ENCODE data around the gene RACK1. TPM values are rescaled to one million over a fixed set of nuclear protein-coding genes. Genes with fewer than 3 reads are reported as not detected.

RACK1 gene
- total RNA-seq, 1 experiment from 2014 or later = 2,552 TPM

DNA sequence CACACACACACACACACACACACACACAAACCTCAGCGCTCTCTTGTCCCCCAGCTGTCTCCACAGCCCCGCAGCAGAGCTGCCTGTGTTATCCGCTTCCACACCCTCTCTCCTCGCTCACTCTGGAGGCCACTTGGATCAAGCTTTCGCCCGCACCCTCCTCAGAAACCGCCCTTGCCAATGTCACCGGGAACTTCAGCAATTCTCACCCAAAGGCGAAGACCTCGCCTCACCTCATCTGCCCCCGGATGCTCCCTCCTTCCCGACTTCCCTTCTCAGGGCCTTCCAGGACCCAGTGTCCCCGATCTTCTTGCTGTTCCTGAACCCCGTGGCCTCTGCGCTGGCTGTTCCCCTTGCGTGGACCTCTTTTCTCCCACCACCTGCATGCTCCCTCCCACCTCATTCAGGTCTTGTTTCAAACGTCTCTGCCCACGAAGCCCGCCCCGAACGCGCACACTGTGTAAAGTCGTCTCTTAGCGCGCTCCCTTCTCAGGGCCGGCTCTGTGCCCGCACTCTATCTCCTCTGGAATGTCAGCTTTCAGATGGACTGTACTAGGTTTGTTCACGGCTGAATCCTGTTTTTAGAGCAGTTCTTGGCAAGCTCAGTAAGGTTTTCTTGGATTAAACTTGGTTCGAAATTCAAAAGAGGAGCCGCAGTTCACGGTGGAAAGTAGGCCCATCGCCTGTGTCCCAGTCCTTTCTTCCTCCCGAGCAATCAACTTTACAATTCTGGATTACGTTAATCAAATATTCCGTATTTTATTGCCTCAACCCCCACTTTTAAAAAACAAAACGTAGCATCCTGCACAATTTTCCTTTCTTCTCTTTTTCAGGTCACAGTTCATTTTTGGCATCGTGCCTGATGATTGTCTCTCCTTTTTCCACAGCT lies 37.7 kb downstream of the RACK1 start:
- no CpG with 5 or more reads among the region's 37 CpGs for WGBS (ENCODE audit: extremely low coverage, insufficient read length, low lambda C conversion rate)
- Mint-ChIP-seq H3K36me3 (ENCODE audit: insufficient read depth in 1 of 3, low read depth in 3 of 3) (peaks cover 0 to 8% (median 0%) of the 10 kb centered on the region in 3 experiments; a peak in 2 of 7 replicates), H3K4me3 (peak overlapping the region; percentile 92 to 99), H3K27me3 (ENCODE audit: low read depth) (peaks cover 62% of the 10 kb centered on the region), H3K9me3 (peaks cover 11 to 16% of the 10 kb centered on the region in 2 experiments; a peak in 3 of 5 replicates), H3K4me1 (peaks cover 20 to 32% of the 10 kb centered on the region in 2 experiments), H3K27ac (peak overlapping the region in 1 of 3 experiments; percentile 44; a peak in 1 of 7 replicates)
- Histone ChIP-seq H3K9me3 (ENCODE audit: control insufficient read depth, low read depth, low read length) (no peaks in the 10 kb centered on the region), H2AFZ (ENCODE audit: low read length) (no peak overlapping the region), H3K9ac (ENCODE audit: extremely low read depth, insufficient read length, low read length) (peak overlapping the region; percentile 62), H2BK15ac (ENCODE audit: low read depth, low read length) (no peak overlapping the region), H4K91ac (ENCODE audit: insufficient read length, low read depth, low read length) (no peak overlapping the region), H3K4me2 (ENCODE audit: insufficient read depth, insufficient read length, low read length) (peak overlapping the region; percentile 92), H3K4ac (ENCODE audit: low read depth, low read length) (no peak overlapping the region), H3K4me1 (ENCODE audit: insufficient read depth, low read length) (no peaks in the 10 kb centered on the region), H3K79me1 (ENCODE audit: insufficient read depth, low read depth, low read length, poor library complexity, severe bottlenecking) (no peaks in the 10 kb centered on the region), H3K14ac (ENCODE audit: insufficient read depth, low read length) (no peak overlapping the region), H2AK5ac (ENCODE audit: insufficient read length, low read length) (no peak overlapping the region), H4K8ac (replicated peaks; ENCODE audit: insufficient read length, low read depth, low read length) (no peak overlapping the region), H2BK5ac (ENCODE audit: insufficient read length, low read length) (no peak overlapping the region), H2BK12ac (ENCODE audit: insufficient read length, low read depth, low read length) (no peak overlapping the region), H3T11ph (ENCODE audit: low read length) (no peak overlapping the region), H2BK120ac (ENCODE audit: low read depth, low read length, poor library complexity, severe bottlenecking) (no peak overlapping the region), H3K23me2 (ENCODE audit: insufficient read length, low read depth, low read length, poor library complexity, severe bottlenecking) (peaks cover 26% of the 10 kb centered on the region), H3K23ac (ENCODE audit: insufficient read length, low read depth, low read length) (no peak overlapping the region), H3K18ac (ENCODE audit: insufficient read length, low read depth, low read length) (no peak overlapping the region), H3K79me2 (ENCODE audit: insufficient read depth, low read length) (no peaks in the 10 kb centered on the region), H2BK20ac (ENCODE audit: low read depth, low read length, poor library complexity, severe bottlenecking) (no peak overlapping the region), H4K20me1 (ENCODE audit: control insufficient read depth, insufficient read depth, insufficient read length) (no peaks in the 10 kb centered on the region), H3K27me3 (ENCODE audit: insufficient read depth, low read length) (peaks cover 26% of the 10 kb centered on the region; the same call in 1 of the 2 replicates), H4K5ac (ENCODE audit: insufficient read length, low read depth, low read length) (no peak overlapping the region), H3K27ac (ENCODE audit: insufficient read length, low read depth, low read length) (no peak overlapping the region), H3K56ac (ENCODE audit: insufficient read length, low read depth, low read length) (no peak overlapping the region)
- DNase-seq = no peak
- TF ChIP-seq, protein P1, sequence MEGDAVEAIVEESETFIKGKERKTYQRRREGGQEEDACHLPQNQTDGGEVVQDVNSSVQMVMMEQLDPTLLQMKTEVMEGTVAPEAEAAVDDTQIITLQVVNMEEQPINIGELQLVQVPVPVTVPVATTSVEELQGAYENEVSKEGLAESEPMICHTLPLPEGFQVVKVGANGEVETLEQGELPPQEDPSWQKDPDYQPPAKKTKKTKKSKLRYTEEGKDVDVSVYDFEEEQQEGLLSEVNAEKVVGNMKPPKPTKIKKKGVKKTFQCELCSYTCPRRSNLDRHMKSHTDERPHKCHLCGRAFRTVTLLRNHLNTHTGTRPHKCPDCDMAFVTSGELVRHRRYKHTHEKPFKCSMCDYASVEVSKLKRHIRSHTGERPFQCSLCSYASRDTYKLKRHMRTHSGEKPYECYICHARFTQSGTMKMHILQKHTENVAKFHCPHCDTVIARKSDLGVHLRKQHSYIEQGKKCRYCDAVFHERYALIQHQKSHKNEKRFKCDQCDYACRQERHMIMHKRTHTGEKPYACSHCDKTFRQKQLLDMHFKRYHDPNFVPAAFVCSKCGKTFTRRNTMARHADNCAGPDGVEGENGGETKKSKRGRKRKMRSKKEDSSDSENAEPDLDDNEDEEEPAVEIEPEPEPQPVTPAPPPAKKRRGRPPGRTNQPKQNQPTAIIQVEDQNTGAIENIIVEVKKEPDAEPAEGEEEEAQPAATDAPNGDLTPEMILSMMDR (conservative IDR thresholded peaks at IDR 0.05) = no peak

Measured in H9 (cell line).